GM12878 (cell line): Measurements from ENCODE around the gene NOL4L. TPM values are rescaled to one million over a fixed set of nuclear protein-coding genes. Genes with fewer than 3 reads are reported as not detected.

ENCODE experiments used
- ATAC-seq: fragments of 200-7000 bp; cut with Tn5 transposase; 3 replicates; pipeline ENCODE4 v1.9.1; 2020; ENCODE audit warnings: mild to moderate bottlenecking, moderate library complexity
- BruUV-seq: library from RNA; stranded (reverse); fragments of 400-500 nt; replicated peaks from 2 replicates; lab custom pipeline; 2021; lab: Mats Ljungman, UMichigan
- CTCF ChIA-PET: fragments of 300-600 bp; sonication (Branson Sonifier 250); formaldehyde crosslinking; extraction: SDS; loops from one replicate; lab custom pipeline; 2021; ENCODE audit warnings: inconsistent platforms; lab: Yijun Ruan, JAX
- POLR2A ChIA-PET: fragments of 350-600 bp; formaldehyde crosslinking; extraction: SDS; loops from one replicate; lab custom pipeline; 2021; ENCODE audit warnings: inconsistent platforms; lab: Charles Lee
- RAD21 ChIA-PET: fragments of 300-600 bp; sonication (Branson Sonifier 250); formaldehyde crosslinking; loops from one replicate; lab custom pipeline; 2023; ENCODE audit warnings: antibody characterized with exemption; ENCODE audit not compliant: unreplicated experiment; lab: Charles Lee
- SMC1A ChIA-PET: fragments of 300-600 bp; sonication (Branson Sonifier 250); formaldehyde crosslinking; loops from one replicate; lab custom pipeline; 2023; ENCODE audit not compliant: unreplicated experiment, uncharacterized antibody; lab: Charles Lee
- DNase-seq: peaks from one replicate; pipeline ENCODE4 v3.0.0-alpha.2; 2011; ENCODE audit warnings: low read depth, low spot score
- FAIRE-seq: peaks from 3 replicates; lab custom pipeline; 2011; peaks lifted over from hg19 to GRCh38; lab: Jason Lieb, UNC
- H2AFZ ChIP-seq: 2 replicates; pipeline ENCODE4 v1.6.0; 2011; ENCODE audit warnings: low read depth, low read length, control low read depth; ENCODE audit not compliant: control insufficient read depth
- H3K27ac ChIP-seq: 2 replicates; pipeline ENCODE4 v1.5.1; 2011; ENCODE audit warnings: control low read depth; ENCODE audit not compliant: control insufficient read depth, insufficient read depth
- H3K27me3 ChIP-seq, 2 experiments: replicated peaks in 1 of 2; 2 replicates each; pipeline versions ENCODE4 v1.6.0 to v1.6.1; 2011; ENCODE audit warnings: low read length in 1 of 2; ENCODE audit not compliant: control insufficient read depth in 2 of 2, insufficient read depth in 2 of 2
- H3K36me3 ChIP-seq, 2 experiments: 2 replicates each; pipeline ENCODE4 v1.5.1; 2011; ENCODE audit warnings: low read length in 1 of 2; ENCODE audit not compliant: control insufficient read depth in 2 of 2, insufficient read depth in 2 of 2
- H3K4me1 ChIP-seq: 2 replicates; pipeline ENCODE4 v1.6.1; 2011; ENCODE audit warnings: mild to moderate bottlenecking, low read length, moderate library complexity, mixed read lengths; ENCODE audit not compliant: control insufficient read depth, insufficient read depth
- H3K4me2 ChIP-seq: 2 replicates; pipeline ENCODE4 v1.6.0; 2011; ENCODE audit warnings: control low read depth; ENCODE audit not compliant: control insufficient read depth, insufficient read depth
- H3K4me3 ChIP-seq: fragments of 200-600 bp; sonication (generic); 2 replicates; pipeline ENCODE4 v1.5.1; 2016
- H3K79me2 ChIP-seq: 2 replicates; pipeline ENCODE4 v1.6.0; 2011; ENCODE audit warnings: low read length; ENCODE audit not compliant: control insufficient read depth, insufficient read depth
- H3K9ac ChIP-seq: 2 replicates; pipeline ENCODE4 v1.8.0; 2011; ENCODE audit warnings: low read length, control low read depth, mixed read lengths; ENCODE audit not compliant: control insufficient read depth, insufficient read depth
- H3K9me3 ChIP-seq: replicated peaks from 3 replicates; pipeline ENCODE4 v1.5.1; 2011; ENCODE audit warnings: mild to moderate bottlenecking, low read length; ENCODE audit not compliant: control insufficient read depth, insufficient read depth
- H4K20me1 ChIP-seq: 2 replicates; pipeline ENCODE4 v1.6.0; 2011; ENCODE audit not compliant: control insufficient read depth, insufficient read depth
- ATF7 ChIP-seq: fragments of 450-650 bp; IDR thresholded peaks from 2 replicates; pipeline ENCODE4 v1.6.1; 2016; ENCODE audit warnings: low read depth, mild to moderate bottlenecking
- BMI1 ChIP-seq: fragments of 450-650 bp; IDR thresholded peaks from 2 replicates; pipeline ENCODE4 v1.6.1; 2016; ENCODE audit warnings: mild to moderate bottlenecking, moderate library complexity, borderline replicate concordance
- KLF5 ChIP-seq: fragments of 450-650 bp; IDR thresholded peaks from 2 replicates; pipeline ENCODE4 v1.6.1; 2014; ENCODE audit warnings: mild to moderate bottlenecking; ENCODE audit not compliant: partially characterized antibody
- NFIC ChIP-seq: IDR thresholded peaks from 2 replicates; pipeline ENCODE4 v1.6.1; 2012; ENCODE audit warnings: low read depth, mild to moderate bottlenecking, inconsistent platforms, low read length, moderate library complexity
- NFYB ChIP-seq: IDR thresholded peaks from 2 replicates; pipeline ENCODE4 v1.6.1; 2011; ENCODE audit warnings: low read depth, mild to moderate bottlenecking, low read length, improper control_type of control experiment, moderate library complexity; ENCODE audit not compliant: insufficient read depth
- RAD21 ChIP-seq: IDR thresholded peaks from 2 replicates; pipeline ENCODE4 v1.6.1; 2011; ENCODE audit warnings: mild to moderate bottlenecking, low read depth, low read length, moderate library complexity; ENCODE audit not compliant: insufficient read depth
- SREBF1 ChIP-seq: IDR thresholded peaks from 2 replicates; pipeline ENCODE4 v1.6.1; 2012; ENCODE audit warnings: mild to moderate bottlenecking, low read length
- TARDBP ChIP-seq: IDR thresholded peaks from 2 replicates; pipeline ENCODE4 v1.6.1; 2016; ENCODE audit warnings: borderline replicate concordance
- ZBTB4 ChIP-seq: fragments of 450-650 bp; formaldehyde crosslinking; IDR thresholded peaks from 2 replicates; pipeline ENCODE4 v1.4.0; 2022; ENCODE audit warnings: mild to moderate bottlenecking, moderate library complexity
- WGBS: methylation state at CpG from one replicate; pipeline ENCODE4 v1.1.6; 2016; ENCODE audit warnings: low lambda C conversion rate; ENCODE audit not compliant: insufficient replicate concordance, insufficient coverage; ENCODE audit errors: missing lambda C conversion rate; 5-methylcytosine and 5-hydroxymethylcytosine counted together
- in situ Hi-C: fragments of 300-500 bp; cut with MboI; formaldehyde crosslinking; loops from 9 replicates; pipeline ENCODE4 v1.14.3; 2018; ENCODE audit warnings: mixed read lengths
- intact Hi-C: fragments of 100-400 bp; cut with micrococcal nuclease; formaldehyde crosslinking; loops from one replicate; pipeline ENCODE4 v1.14.2; 2022; ENCODE audit not compliant: unreplicated experiment
- polyA plus RNA-seq, 11 experiments: library from polyadenylated mRNA; depleted of rRNA in 4 of 11; unstranded in 6 of 11; stranded (reverse) in 5 of 11; fragments of >200 nt; fragmentation: Nextera tagmentation in 4 of 11; fragmentation: Illumina TruSeq in 1 of 11; extraction: Ambion mirVana in 4 of 11; extraction: Trizol in 1 of 11; gene quantifications; 1 replicate in 1 of 11; 2 replicates in 10 of 11; pipeline versions ENCODE4 v1.2.1 to v1.2.3, GENCODE V29; 2011 to 2016; ENCODE audit warnings: inconsistent platforms in 2 of 11, missing spikeins in 2 of 11, low read depth in 1 of 11
- total RNA-seq, 4 experiments: library from RNA; depleted of rRNA in 3 of 4; stranded (reverse); fragments of >200 nt in 3 of 4; fragmentation: Illumina TruSeq in 1 of 4; extraction: Trizol in 1 of 4; gene quantifications; 2 replicates each; pipeline versions ENCODE4 v1.2.1 to v1.2.3, GENCODE V29; 2013 to 2021

The NOL4L gene
- total and polyA plus RNA-seq, 10 of the 15 experiments (the other 5 are each of a cell fraction or from before 2014, with no cell fraction given): 2.3 to 24.0 (median 8.0) TPM

DNA sequence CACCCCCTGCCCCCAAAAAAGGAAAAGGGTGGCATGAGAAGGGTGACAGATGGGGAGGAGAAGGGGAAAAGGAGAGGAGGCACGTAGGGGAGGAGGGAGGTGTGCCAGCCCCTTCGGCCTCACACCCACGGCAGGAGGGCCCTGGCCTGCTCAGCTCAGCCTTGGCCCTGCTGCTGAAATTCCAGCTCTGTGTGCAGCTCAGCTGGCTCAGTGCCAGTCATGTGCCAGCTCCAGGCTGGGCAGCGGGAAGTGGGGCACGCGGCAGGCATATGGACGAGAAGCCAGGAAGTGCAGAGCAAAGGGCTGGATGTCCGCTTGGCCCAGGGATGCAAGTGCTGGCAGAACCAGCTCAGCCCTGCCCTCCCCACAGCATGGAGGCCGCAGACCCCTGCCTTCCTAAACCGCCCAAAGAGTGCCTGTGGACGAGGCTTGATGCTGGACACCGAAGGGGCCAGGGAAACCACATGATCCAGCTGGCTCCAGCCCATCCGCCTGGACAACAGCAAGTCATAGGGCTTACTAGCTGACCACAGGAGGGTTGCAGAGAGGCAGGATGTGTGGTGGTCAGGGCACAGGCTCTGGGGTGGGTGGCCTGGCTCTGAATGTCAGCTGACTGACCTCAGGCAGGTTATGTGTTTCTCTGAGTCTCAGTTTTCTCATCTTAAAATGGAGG lies 60.2 kb downstream of the NOL4L start:
- Histone ChIP-seq H2AFZ (no peak overlapping the region), H3K4me2 (no peak overlapping the region), H3K27ac (no peak overlapping the region), H3K79me2 (no peaks in the 10 kb centered on the region), H3K9me3 (no peaks in the 10 kb centered on the region), H3K27me3 (no peaks in the 10 kb centered on the region), H4K20me1 (no peaks in the 10 kb centered on the region), H3K9ac (no peak overlapping the region), H3K4me3 (no peak overlapping the region), H3K36me3 (no peaks in the 10 kb centered on the region; a peak in 2 of 4 replicates), H3K4me1 (peaks cover 23% of the 10 kb centered on the region)
- 74% methylated on average over 12 of the region's 13 CpGs for WGBS
- TF ChIP-seq KLF5: no peak
- in situ Hi-C loops (no loop called here), intact Hi-C loops (loop anchor here (5.0 kb wide), 1 partner anchor 252 kb away; no protein-coding TSS in a partner anchor)
- ATAC-seq: no peak
- ChIA-PET SMC1A (interaction anchor here (0.7 to 12.2 kb wide), 6 partner anchors 13 to 254 kb away, joined by 3 to 248 read pairs (median 5); no protein-coding TSS in a partner anchor), CTCF (interaction anchor here (0.6 to 8.3 kb wide), 8 partner anchors 13 to 253 kb away, joined by 3 to 264 read pairs (median 5); no protein-coding TSS in a partner anchor), RAD21 (interaction anchor here (1.1 to 9.1 kb wide), 4 partner anchors 9 to 253 kb away, joined by 3 to 186 read pairs (median 46); no protein-coding TSS in a partner anchor), POLR2A (interaction anchor here (0.9 to 4.0 kb wide), 2 partner anchors 10 to 11 kb away, joined by 3 to 27 read pairs; no protein-coding TSS in a partner anchor)
- BruUV-seq: no TSS peak
- FAIRE-seq: no peak
- no peak for DNase-seq

DNA sequence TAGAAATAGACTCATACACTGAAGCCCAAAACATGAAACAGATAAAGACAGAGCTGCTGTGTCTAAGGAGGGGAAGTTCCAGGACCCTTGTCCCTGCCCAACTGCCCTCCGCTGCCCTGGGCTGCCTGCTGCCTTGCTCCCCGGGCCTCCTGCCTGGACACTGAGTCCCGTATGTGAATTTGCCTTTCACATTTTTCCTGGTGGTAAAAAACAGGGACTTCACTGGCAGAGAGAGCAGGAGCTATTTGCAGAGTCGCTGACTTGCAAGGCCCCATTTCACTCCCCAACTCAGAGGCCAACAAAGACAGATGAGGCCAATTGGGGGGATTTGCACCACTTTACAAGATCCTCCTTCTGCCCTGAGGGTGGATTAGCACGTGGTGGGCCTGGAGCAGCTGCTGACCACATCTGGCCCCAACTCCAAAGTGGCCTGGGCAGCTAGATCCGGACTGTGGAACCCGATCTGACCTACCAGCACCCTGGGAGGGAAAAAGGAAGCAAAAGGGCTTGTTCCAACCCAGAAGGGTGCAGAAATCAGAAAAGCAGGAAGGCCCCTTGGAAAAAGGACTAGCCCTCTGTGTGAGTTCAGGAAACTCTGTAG lies 61.4 kb downstream of the NOL4L start:
- ChIA-PET CTCF (interaction anchor here (0.9 to 8.3 kb wide), 11 partner anchors 9 to 254 kb away, joined by 3 to 264 read pairs (median 5); no protein-coding TSS in a partner anchor), POLR2A (interaction anchor here (0.6 to 4.0 kb wide), 6 partner anchors 9 to 888 kb away, joined by 3 to 27 read pairs (median 3); no protein-coding TSS in a partner anchor), SMC1A (interaction anchor here (1.1 to 12.2 kb wide), 7 partner anchors 14 to 255 kb away, joined by 3 to 248 read pairs (median 3); no protein-coding TSS in a partner anchor), RAD21 (interaction anchor here (0.5 to 9.1 kb wide), 7 partner anchors 11 to 407 kb away, joined by 3 to 186 read pairs (median 4); no protein-coding TSS in a partner anchor)
- Histone ChIP-seq H3K36me3 (peaks cover 0 to 2% of the 10 kb centered on the region in 2 experiments; a peak in 2 of 4 replicates), H3K4me3 (no peak overlapping the region), H3K4me2 (no peak overlapping the region), H3K9me3 (no peaks in the 10 kb centered on the region), H3K79me2 (no peaks in the 10 kb centered on the region), H4K20me1 (no peaks in the 10 kb centered on the region), H3K4me1 (peaks cover 23% of the 10 kb centered on the region), H3K9ac (no peak overlapping the region), H3K27me3 (no peaks in the 10 kb centered on the region), H3K27ac (no peak overlapping the region), H2AFZ (no peak overlapping the region)
- no TSS peak for BruUV-seq
- DNase-seq: no peak
- intact Hi-C loops: loop anchor here (5.0 kb wide), 1 partner anchor 254 kb away; no protein-coding TSS in a partner anchor
- no peak for ATAC-seq
- in situ Hi-C loops: no loop called here
- no peak for FAIRE-seq
- 60% methylated on average over 7 of the region's 7 CpGs for WGBS
- no peak for TF ChIP-seq NFYB
- TF ChIP-seq BMI1: no peak
- no peak for TF ChIP-seq ZBTB4 (CRISPR knock-in tag)
- no peak for TF ChIP-seq ATF7
- no peak for TF ChIP-seq NFIC
- no peak for TF ChIP-seq RAD21
- TF ChIP-seq SREBF1: no peak
- no peak for TF ChIP-seq TARDBP
